Stimulated activated CD4-positive, alpha-beta T cell treated with anti-CD3 and anti-CD28 coated beads, Interleukin-2, amount 100 ng/mL, for 24 hours (primary cell): ENCODE results near the gene SOX5.
"Not testable (repeated sequence)": the region's sequence is repeated elsewhere in the genome, so short reads cannot be mapped to it uniquely, and the experiment has no call there.

Source experiments
- DNase-seq, 2 donors: peaks; one replicate each; pipeline ENCODE4 v3.0.0-alpha.2; 2020

SOX5 gene

DNA sequence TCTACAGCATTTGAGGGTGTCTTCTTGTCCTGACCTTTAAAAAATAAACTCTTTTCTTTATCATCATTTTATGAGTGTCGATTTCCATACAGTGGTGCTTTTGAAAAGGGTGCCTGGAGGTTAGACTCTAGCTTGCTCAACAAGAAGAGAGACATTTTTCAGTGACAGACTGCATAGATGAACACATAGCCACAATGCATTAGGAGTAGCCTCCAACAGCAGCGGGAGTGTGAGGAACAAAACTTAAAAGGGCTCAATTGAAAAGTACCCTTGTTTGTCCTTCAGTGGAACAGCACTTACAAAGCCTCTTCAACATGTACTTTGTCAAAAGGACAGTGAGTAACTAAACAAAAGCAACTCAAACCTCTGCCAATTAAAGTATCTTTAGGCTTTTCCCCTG, 119.3 kb downstream of the SOX5 start:
- no peak for DNase-seq

DNA sequence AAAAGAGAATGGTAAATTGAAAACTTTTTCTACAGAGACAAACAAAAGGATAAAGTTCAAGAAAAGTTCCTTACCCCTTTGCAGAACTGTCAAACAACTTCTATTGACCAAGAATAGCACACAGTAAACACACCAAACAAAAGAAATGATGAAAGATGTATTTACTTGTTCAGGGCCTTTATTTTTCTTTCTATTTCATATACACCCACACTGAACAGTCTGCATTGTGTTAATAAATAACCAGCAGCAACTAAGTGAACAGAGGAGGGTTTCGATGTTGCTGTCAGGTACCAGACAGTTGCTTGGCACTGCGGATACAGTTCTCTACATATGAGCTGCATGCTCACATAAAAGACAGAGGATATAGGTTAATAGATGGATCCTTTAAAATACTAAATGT, 122.1 kb downstream of the SOX5 start:
- DNase-seq, result no peak

DNA sequence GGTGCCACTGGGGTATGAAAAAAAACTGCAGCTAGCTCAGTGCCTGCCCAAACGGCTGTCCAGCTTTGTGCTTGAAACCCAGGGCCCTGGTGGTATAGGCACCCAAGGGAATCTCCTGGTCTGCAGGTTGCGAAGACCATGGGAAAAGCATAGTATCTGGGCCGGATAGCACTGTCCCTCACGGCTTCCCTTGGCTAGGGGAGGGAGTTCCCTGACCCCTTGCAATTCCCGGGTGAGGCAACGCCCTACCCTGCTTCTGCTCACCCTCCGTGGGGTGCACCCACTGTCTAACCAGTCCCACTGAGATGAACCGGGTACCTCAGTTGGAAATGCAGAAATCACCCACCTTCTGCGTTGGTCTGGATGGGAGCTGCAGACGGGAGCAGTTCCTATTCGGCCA, 124.3 kb downstream of the SOX5 start:
- not testable (repeated sequence) for DNase-seq

DNA sequence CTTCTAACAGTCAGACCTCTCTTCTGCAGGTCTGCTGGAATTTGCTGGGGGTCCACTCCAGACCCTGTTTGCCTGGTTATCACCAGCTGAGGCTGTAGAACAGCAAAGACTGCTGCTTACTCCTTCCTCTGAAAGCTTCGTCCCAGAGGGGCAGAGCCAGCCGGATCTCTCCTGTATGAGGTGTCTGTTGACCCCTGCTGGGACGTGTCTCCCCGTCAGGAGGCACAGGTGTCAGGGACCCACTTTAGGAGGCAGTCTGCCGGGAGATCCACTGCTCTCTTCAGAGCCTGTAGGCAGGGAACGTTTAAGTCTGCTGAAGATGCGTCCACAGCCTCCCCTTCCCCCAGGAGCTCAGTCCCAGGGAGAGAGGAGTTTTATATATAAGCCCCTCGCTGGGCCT, 125.1 kb downstream of the SOX5 start:
- no peak for DNase-seq

DNA sequence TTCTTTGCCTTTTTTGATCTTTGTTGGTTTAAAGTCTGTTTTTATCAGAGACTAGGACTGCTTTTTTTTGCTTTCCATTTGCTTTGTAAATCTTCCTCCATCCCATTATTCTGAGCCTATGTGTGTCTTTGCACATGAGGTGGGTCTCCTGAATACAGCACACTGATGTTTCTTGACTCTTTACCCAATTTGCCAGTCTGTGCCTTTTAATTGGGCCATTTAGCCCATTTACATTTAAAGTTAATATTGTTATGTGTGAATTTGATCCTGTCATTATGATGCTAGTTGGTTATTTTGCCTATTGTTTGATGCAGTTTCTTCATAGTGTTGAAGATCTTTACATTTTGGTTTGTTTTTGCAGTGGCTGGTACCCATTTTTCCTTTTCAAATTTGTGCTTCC, 126.6 kb downstream of the SOX5 start:
- DNase-seq, result not testable (repeated sequence)

DNA sequence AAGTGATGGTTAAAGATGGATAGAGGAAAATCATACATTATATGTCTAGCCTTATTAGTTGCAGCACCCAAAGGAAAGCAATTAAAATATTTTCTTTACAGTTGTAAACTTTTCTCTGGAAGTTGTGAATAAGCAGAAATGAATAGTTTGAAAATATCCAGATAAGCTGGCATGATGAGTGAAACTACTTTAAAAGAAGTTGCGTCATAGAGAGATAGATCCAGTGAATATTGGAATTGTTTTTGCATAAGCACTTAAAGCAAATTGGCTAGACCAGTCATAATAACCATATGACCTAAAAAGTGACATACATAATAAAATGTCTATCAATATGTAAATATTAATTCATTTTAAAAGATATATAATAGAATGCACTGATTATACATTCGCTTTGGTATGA, 132.1 kb downstream of the SOX5 start:
- no peak for DNase-seq

DNA sequence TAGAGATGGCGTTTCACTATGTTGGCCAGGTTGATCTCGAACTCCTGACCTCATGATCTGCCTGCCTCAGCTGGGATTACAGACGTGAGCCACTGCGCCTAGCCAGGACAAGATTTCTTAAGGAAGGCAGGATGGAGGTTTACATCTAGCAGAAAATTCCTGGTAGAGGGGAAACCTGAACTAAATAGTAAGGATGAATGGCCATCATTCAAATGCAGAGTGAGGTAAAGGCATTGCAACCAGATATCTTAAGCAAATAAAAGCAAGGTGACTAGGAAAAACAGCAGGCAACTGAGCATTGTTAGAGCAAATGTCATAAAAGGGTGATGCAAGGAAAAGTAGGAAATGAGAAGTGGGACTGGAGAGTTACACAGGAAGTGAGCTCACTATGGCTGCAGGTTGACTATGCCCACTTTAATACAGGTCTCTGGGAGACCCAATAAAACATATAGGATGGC, 133.0 kb downstream of the SOX5 start:
- no peak for DNase-seq

DNA sequence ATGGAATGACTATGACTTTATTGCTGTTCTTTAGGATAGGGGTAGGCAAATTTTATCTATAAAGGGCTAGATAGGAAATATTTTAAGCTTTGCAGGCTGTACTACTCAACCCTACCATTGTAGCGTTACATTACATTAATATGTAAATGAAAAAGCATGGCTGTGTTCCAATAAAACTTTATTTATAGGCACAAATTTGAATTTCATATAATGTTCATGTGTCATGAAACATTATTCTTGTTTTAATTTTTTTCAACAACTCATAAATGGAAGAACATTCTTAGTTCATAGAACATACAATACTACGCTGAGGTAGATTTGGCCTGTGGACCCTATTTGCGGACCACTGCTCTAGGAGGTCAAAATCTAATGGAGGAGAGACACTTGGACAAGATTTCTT, 133.7 kb downstream of the SOX5 start:
- no peak for DNase-seq

DNA sequence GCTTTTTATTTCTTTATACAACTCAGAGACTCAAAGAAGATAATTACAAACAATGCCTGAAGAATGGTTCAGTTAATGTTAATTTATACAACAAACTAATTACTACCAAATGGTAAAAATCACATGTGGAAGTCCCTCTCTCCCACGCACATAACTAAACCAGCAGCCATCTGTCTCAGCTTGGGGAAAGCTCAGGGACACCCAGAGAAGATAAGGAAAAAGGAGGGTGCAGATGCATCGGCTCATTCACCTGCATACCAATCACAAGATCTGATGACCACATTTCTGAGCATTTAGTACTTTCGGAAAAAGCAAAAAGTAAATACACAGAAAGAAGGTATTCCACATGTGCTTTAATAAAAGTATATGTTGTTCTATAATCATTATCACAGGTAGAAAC, 136.3 kb downstream of the SOX5 start:
- no peak for DNase-seq

DNA sequence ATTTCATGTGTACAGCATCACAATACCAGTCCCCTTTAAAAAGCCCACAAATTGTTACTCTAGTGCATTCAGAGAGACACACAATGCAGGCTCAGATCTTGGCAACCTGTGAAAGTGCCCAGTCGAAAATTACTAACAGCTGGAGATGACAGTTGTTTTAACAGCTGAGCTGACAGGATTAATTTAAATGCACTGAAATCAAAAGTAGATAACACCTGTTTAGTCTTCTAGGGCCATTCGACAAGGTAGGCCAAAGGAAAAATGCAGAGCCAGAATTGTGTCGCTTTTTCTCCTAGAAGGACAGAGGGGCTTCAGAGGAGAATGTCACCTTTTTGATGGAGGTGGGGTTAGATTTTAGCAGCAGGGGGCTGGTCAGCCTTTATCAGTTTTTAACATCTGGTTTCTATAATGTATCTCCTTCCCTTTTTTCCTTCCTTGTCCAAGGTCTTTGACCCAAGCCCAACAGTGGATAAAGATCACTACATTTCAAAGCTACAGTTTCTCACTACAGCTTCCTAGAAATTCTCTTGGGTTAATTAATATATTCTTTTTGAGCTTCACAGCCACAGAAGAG, 139.1 kb downstream of the SOX5 start:
- no peak for DNase-seq

DNA sequence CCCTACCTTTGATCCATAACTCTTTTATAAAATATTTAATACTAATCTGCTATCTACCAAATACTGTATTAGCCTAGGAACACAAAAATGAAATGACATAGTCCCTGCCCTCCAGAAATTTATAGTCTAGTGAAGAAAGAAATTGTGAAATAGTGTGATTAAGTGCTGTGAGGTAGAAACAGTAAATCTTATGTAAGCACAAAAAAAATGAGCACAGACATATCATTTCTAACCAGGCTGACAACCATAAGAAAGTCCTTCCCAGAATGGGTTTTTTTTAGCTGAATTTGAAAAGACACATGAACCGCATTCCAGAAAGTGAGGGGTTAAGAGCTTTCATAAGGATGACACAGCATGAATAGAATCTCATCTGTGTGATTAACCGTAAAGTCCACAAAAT, 145.9 kb downstream of the SOX5 start:
- no peak for DNase-seq

DNA sequence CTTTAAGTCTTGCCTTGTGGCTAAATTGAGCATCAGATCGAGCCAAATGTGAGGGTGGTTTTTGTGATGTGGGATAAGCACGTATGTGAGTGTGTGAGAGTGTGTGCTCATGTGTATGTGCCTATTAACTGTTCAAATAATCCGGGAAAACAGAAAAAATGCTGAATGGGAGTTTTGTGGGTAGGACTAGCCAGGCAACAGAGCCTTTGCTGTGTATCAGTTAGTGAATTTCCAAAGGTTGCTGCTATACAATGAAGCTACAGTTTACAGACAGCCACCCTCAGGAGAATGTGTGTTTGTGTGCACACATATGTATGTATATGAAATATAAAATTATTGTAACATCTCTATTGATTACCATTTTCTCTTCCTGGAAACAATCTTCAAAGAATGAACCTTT, 154.0 kb downstream of the SOX5 start:
- DNase-seq, result no peak

DNA sequence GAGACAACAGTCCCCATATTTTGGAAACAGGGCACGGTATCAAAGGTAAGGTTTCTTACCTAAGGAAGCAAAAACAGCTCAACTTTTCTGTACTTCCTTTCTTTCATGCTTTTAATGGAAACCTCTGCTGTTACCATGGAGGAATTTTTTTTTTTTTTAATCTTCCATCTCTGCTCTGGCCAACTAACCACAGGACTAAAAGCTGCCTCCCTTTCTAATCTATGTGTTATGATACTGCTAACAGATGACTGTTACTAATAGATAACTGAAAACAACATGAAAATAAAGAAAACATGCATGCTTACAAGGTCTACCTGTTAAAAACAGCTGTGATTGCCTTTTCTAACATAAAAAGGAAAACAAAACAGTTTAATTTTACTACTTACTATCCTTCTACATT, 168.4 kb downstream of the SOX5 start:
- DNase-seq, result no peak

DNA sequence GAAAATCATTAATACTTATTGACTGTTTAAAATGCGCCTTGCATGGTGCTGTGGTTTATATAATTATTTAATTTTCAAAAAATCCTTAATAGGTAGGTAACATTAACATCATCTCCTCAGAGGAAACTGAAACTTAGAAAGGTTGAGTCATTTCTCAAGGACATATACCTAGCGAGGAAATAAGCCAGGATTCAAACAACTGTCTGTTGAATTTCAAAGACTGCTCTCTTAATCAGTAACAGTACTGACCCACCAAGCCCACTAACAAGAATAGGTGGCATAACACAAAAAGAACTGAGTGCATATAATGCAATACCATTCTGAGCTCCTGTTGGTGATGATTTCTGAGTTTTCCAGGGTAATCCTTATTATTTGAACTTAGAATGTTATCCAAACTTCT, 174.3 kb downstream of the SOX5 start:
- no peak for DNase-seq

DNA sequence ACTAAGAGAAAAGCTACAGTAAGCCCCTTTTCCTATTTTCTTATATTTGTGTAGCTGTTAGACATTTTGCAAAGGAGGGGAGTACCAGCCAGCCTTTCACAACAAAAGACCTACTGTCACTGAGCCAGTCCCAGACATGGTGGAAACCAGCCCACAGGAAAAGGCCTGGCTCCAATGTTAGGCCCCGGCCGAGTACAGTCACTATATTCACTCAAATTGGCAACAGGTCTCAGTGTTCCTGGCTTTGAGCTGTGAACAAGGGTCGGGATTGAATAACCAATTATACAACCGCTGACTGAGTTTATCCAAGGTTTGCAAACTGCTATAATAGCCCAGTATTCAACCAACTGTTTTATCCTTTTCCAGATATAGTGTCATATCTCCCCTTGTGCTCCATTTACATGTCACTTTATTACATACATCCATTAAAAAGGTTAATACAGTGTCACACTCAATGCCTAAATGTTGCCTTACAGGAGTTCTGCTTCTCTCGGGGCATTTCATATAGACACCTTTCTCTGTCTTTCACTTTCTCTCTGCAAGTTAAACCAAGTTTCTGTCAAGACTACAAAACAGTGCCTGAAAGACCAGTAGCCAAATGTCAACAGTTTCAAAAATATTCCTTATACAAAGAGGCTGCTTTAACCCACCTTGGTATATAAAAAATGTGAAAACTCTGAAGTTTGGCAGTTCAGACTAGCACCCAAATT, 178.1 kb downstream of the SOX5 start:
- DNase-seq, result no peak

DNA sequence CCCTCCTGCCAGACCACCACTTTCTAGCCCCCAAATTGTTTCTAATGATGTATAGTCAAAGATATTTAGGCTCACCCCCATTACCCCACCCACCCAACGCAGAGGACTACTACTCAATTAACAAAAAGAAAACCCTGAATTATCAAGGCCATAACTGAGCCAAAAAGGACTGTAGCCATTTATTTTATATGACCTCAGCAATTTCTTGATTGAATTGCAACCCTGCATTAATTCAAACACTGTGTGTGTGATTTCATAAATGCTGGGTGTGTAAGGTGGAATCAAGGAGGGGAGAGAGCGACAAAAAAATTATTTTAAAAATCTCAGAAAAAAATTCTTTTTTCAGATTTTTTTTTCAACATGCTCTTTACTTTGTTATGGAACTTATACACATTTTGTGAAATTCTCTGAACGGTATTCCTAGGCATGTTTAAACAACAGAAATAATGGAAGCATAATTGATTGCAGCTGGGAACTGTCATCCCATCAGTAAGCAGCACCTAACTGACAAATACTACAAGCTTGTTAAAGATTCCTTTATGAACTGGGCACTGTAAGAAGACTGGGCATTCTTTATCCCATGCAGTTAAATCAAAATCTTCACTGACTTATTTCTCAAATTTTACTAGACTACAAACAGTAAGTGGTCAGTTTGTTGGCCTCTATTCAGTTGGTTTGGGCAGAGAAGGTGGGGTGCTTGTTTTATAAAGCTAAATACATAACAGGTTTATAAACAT, 179.1 kb downstream of the SOX5 start:
- no peak for DNase-seq

DNA sequence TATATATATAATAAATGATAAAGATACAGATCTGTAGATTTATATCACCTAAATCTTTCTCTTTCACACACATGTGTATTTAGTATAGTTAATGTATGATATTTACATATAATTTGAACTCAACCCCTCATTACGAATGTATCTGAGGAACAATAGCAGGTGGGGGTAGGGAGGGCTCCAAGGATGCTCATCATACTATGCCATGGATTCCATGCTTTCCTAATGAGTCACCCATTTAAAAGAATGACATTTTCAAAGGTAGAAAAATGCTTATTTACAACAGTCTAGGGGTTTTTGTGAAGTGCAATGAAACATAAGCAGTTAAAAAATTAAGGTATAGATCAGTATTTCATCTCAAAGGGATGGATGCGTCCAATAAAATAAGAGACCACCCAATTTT, 181.6 kb downstream of the SOX5 start:
- DNase-seq, result no peak

DNA sequence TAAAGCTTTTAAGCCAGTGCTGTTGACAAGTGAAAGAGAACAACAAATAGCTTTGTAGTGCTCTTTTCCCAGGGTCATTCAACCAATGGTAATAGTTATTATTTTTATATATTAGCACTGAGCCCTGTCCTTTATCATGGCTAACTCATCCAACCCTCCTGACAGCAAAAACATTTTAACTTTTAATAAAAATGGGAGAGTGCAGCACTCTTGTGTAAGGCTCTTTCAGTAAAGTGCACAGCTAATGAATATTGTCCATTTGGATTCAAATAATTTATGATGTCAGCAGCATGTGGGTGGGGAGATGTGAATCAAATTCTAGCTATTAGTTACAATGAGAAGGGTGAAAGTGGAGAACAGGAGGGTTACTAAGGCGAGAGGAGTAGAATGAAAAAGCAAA, 185.7 kb downstream of the SOX5 start:
- no peak for DNase-seq

DNA sequence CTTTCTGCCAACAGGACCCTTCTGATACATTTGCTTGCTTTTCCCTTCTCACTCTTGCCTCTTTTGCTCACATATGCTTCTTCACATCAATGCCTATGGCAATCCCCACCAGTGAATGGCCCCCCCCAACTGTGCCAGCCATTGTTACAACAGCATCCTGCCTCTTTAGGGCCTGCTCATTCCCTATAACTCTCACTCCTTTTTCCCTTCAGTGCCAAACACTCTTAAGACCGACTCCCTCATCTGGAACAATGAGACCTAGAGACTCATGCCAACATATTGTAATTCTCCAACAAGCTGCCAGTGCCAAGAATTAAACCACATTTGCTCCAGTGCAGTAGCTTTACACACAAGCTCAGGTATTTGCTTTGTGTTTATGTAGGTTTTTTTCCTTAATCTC, 189.0 kb downstream of the SOX5 start:
- DNase-seq, result no peak

DNA sequence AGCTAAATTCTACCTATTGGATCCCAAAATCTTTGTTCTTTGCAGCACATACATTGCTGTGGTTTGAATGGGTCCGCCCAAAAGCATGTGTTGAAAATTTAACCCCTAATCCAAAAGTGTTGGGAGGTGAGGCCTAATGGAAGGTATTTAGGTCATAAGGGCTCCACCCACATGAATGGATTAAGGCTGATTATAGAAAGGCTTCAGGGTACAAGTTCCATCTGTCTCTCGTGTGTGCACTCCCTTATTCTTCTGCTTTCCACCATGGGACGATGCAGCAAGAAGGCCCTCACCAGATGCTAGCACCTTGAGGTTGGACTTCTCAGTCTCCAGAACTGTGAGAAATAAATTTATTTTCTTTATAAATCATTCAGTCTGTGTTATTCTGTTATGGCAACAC, 190.9 kb downstream of the SOX5 start:
- no peak for DNase-seq

DNA sequence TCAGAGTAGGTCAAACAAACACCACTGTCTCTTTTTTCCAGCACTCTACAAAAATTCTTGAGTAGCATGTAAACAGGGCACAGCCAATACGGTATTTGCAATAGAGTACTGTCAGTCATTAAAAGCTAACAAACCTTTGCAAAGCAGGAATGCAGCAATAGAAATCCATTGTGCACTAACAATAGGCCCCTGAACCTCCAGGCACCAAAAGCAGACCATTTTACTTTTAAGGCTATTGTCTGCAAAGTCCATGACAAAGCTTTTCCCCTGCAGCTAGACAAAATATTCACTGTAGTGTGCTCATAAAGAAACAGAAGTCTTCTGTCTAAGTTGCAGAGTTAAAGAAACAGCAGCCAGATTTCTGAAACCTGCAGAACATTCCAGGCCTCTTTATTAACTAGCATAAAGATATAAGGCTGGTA, 191.9 kb downstream of the SOX5 start:
- no peak for DNase-seq

DNA sequence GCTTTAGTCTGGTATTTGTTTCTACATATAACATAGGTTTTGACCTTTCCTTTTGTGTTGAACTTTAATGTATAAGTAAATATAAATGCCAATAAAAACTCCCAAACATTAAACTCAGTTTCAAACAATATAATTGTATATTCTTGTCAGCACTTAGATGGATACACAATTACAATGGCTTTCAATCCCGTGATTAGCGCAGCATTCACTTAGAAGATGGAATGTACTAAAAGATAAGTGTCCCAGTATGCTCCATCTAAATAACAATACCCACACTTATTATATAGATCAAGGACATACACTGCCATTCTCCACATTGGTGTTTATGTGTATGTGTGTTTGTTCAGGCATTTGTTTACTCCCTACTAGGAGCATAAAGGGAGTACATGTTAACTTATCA, 193.1 kb downstream of the SOX5 start:
- no peak for DNase-seq

DNA sequence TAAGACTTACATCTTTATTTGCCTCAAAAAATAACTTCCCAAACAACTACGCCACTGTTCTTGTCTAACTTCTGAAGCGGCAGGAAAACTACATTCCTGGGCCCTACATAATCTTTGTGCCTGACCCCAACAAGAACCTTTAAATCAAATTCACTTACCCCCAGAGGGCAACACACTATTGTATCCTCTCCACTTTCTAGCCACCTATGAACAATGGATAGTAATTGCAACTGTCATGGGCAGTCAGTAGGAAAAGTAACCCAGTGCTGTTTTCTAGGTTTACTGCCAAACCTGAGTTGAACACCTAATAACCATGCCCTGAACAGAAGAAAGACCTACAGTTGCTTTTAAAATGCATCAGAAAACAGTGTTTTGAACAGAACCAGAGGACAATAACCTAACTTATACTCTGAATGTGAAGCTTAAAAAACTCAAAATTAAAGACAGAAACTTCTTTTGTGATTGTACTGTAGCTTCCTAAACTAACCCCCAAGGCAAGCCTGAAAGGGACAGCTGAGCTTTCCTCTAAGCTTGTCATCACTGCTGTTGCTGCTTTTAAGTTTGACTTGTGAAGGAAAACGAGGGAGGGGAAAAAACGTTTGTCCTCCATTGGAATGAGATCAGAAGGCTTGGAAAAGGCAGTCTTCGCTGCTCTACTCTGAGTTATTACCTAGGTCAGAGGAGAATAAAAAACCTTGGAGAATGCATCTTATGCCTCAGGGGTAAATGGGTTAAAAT, 195.7 kb downstream of the SOX5 start:
- DNase-seq, result no peak

DNA sequence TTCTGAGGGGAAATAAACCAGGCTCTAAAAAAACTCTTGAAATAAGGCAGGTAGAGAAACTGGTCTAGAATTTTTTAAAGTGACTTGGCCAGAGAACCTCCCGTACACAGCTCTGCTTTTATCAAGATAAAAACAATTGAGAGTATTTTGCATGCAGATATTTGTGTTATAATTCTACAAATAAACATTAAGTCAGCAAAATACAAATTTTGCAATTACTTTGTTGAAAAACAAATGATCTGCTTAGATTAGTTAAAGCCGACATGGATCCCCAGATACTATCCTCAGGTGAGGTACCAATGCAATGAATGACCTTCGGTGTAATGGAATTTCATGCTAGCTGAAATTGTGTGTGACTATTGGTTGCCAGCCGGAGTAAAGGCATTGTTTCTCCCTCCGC, 197.2 kb downstream of the SOX5 start:
- no peak for DNase-seq
